ENCODE measurements around the gene DGKB.

DNA sequence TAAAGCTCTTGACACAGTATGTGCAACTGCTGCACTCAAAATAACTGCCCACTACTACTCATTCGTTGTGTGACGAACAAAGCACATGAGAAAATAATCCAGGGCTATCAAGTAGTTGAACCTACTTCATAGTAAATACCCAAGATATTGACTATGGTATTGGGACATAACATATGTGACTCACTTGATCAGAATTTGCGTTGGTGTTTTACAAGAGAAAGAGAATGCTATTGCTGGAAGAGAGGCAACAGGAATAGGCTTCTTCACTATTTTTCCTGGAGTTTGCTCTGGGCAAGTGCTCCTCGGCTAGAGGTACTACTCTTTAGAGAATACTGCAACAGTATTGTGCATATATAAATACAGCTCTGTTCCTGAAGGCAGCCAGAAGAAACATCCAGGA is 2.5 kb downstream of the DGKB start:
- TF ChIP-seq EZH2 (IDR thresholded peaks at IDR 0.05; ENCODE audit: borderline replicate concordance) = no peak
- TF ChIP-seq, protein P1, sequence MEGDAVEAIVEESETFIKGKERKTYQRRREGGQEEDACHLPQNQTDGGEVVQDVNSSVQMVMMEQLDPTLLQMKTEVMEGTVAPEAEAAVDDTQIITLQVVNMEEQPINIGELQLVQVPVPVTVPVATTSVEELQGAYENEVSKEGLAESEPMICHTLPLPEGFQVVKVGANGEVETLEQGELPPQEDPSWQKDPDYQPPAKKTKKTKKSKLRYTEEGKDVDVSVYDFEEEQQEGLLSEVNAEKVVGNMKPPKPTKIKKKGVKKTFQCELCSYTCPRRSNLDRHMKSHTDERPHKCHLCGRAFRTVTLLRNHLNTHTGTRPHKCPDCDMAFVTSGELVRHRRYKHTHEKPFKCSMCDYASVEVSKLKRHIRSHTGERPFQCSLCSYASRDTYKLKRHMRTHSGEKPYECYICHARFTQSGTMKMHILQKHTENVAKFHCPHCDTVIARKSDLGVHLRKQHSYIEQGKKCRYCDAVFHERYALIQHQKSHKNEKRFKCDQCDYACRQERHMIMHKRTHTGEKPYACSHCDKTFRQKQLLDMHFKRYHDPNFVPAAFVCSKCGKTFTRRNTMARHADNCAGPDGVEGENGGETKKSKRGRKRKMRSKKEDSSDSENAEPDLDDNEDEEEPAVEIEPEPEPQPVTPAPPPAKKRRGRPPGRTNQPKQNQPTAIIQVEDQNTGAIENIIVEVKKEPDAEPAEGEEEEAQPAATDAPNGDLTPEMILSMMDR (IDR thresholded peaks at IDR 0.05; ENCODE audit: poor library complexity) = no peak
